KMS-11 (cell line): Measurements from ENCODE around the gene F2R.

Source experiments
- H2AFZ ChIP-seq: fragments of 200-600 bp; sonication (generic); 2 replicates; pipeline ENCODE4 v1.6.1; 2016; ENCODE audit warnings: antibody characterized with exemption, mixed run types, low read depth
- H3K27ac ChIP-seq: fragments of 200-600 bp; sonication (generic); 2 replicates; pipeline ENCODE4 v1.6.1; 2016; ENCODE audit warnings: mild to moderate bottlenecking, mixed run types
- H3K27me3 ChIP-seq: fragments of 200-600 bp; sonication (generic); 2 replicates; pipeline ENCODE4 v1.6.1; 2017; ENCODE audit warnings: mild to moderate bottlenecking, low read depth, mixed run types, moderate library complexity; ENCODE audit not compliant: insufficient read depth
- H3K36me3 ChIP-seq: fragments of 200-600 bp; sonication (generic); 2 replicates; pipeline ENCODE4 v1.6.1; 2017; ENCODE audit warnings: mild to moderate bottlenecking, mixed run types; ENCODE audit not compliant: insufficient read depth
- H3K4me1 ChIP-seq: fragments of 200-600 bp; sonication (generic); 2 replicates; pipeline ENCODE4 v1.6.1; 2016; ENCODE audit warnings: mild to moderate bottlenecking, low read depth, mixed run types; ENCODE audit not compliant: poor library complexity, severe bottlenecking
- H3K4me2 ChIP-seq: fragments of 200-600 bp; sonication (generic); 2 replicates; pipeline ENCODE4 v1.7.0; 2016; ENCODE audit warnings: mild to moderate bottlenecking, mixed run types
- H3K4me3 ChIP-seq: fragments of 200-600 bp; sonication (generic); IDR thresholded peaks from 2 replicates; pipeline ENCODE4 v1.6.1; 2017; ENCODE audit warnings: low read depth, low read length, mixed read lengths; ENCODE audit not compliant: insufficient read depth
- H3K79me2 ChIP-seq: fragments of 200-600 bp; sonication (generic); 2 replicates; pipeline ENCODE4 v1.6.1; 2016; ENCODE audit warnings: low read depth, mixed run types; ENCODE audit not compliant: insufficient read depth
- H3K9ac ChIP-seq: fragments of 200-600 bp; sonication (generic); 2 replicates; pipeline ENCODE4 v1.6.1; 2016; ENCODE audit warnings: mild to moderate bottlenecking, mixed run types
- H4K20me1 ChIP-seq: fragments of 200-600 bp; sonication (generic); 2 replicates; pipeline ENCODE4 v1.6.1; 2016; ENCODE audit warnings: mild to moderate bottlenecking, mixed run types; ENCODE audit not compliant: insufficient read depth
- TF ChIP-seq, protein P1 (sequence below): fragments of 200-600 bp; sonication (generic); conservative IDR thresholded peaks from 2 replicates; pipeline ENCODE4 v1.6.1; 2017; ENCODE audit warnings: low read depth, mild to moderate bottlenecking, antibody characterized with exemption, low read length, moderate library complexity, mixed read lengths

The F2R gene

DNA sequence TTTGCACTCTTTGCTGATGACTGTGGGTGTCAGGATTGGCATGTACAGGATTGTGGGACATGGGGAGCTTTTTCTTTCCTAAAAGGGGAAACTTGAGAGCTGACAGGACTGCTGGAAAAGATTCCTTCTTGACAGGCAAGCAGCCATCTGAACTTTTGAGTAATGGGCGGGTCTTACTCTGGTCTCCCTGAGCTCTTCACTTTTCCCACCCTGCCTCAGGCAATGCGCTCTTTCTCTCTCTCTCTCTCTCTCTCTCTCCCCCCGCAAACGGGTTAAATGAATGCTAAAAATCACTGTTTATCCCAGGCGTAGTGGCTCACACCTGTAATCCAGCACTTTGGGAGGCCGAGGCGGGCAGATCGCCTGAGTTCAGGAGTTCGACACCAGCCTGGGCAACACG lies 65.8 kb downstream of the F2R start:
- Histone ChIP-seq H2AFZ (no peak overlapping the region), H3K9ac (no peak overlapping the region), H3K4me1 (no peaks in the 10 kb centered on the region), H3K79me2 (no peaks in the 10 kb centered on the region), H3K27me3 (no peaks in the 10 kb centered on the region), H3K27ac (no peak overlapping the region), H3K36me3 (no peaks in the 10 kb centered on the region), H3K4me2 (no peak overlapping the region), H3K4me3 (no peak overlapping the region), H4K20me1 (no peaks in the 10 kb centered on the region)
- TF ChIP-seq, protein P1, sequence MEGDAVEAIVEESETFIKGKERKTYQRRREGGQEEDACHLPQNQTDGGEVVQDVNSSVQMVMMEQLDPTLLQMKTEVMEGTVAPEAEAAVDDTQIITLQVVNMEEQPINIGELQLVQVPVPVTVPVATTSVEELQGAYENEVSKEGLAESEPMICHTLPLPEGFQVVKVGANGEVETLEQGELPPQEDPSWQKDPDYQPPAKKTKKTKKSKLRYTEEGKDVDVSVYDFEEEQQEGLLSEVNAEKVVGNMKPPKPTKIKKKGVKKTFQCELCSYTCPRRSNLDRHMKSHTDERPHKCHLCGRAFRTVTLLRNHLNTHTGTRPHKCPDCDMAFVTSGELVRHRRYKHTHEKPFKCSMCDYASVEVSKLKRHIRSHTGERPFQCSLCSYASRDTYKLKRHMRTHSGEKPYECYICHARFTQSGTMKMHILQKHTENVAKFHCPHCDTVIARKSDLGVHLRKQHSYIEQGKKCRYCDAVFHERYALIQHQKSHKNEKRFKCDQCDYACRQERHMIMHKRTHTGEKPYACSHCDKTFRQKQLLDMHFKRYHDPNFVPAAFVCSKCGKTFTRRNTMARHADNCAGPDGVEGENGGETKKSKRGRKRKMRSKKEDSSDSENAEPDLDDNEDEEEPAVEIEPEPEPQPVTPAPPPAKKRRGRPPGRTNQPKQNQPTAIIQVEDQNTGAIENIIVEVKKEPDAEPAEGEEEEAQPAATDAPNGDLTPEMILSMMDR = no peak

DNA sequence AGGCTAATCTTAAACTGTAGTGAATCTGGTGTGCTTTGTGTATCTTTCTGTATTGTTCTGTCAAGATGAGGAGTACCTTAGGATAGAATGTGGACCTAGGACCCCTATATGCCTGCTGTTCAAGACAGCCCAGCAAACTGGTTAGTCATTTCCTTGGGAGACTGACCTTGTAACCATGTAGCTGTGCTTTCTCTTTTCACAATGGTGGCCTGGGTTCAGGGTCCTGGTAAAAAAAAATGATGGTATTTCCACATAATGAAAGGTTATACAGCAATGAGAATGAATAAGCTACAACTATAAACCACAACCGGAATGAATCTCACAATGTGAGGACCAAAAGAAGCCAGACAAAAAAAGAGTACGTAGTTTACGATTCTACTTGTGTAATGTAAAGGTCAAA lies 66.5 kb downstream of the F2R start:
- H3K27ac ChIP-seq = no peak overlapping the region
- H3K4me2 ChIP-seq = no peak overlapping the region
- no peaks in the 10 kb centered on the region for H3K79me2 ChIP-seq
- TF ChIP-seq, protein P1 = no peak
- no peak overlapping the region for H2AFZ ChIP-seq
- H3K4me3 ChIP-seq = no peak overlapping the region
- no peaks in the 10 kb centered on the region for H3K4me1 ChIP-seq
- H3K36me3 ChIP-seq = no peaks in the 10 kb centered on the region
- H3K9ac ChIP-seq = no peak overlapping the region
- no peaks in the 10 kb centered on the region for H3K27me3 ChIP-seq
- no peaks in the 10 kb centered on the region for H4K20me1 ChIP-seq
